ENCODE measurements around the gene VSTM4.

DNA sequence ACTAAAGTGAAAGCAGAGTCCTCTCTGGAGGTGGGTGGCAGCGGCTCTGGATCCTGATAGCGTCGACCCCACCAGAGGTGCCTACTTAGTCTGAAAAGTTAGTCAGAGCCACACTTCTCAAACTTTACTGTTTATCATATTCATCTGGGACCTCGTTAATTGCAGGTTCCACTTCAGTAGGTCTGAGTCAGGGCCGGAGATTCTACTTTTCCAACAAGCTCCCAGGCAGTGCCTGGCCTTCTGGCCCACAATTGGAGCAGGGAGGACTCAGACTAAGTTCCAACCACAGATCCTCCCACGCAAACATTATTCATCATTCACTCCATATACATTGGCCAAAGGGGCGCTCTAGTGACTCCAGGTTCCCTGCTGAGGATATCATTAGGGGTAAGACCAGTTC lies 78.1 kb downstream of the VSTM4 start:
- TF ChIP-seq CTCF (conservative IDR thresholded peaks at IDR 0.05) (no peak), EZH2 (IDR thresholded peaks at IDR 0.05; ENCODE audit: low read depth) (no peak)

Measured in PC-9 (cell line).